Neural crest cell (in vitro differentiated cells): ENCODE measurements around the gene ADGRG6. TPM values are rescaled to one million over a fixed set of nuclear protein-coding genes. Genes with fewer than 3 reads are reported as not detected.

Source experiments
- DNase-seq: peaks from one replicate; pipeline ENCODE4 v3.0.0; 2021; ENCODE audit warnings: low read depth, mixed read lengths, low spot score
- H3K27ac Mint-ChIP-seq: one replicate; pipeline ENCODE4 v1.8.0; 2021; ENCODE audit warnings: mild to moderate bottlenecking, mixed read lengths; ENCODE audit not compliant: unreplicated experiment
- H3K27me3 Mint-ChIP-seq: 2 replicates; pipeline ENCODE4 v1.8.0; 2021; ENCODE audit warnings: low read depth, mild to moderate bottlenecking, mixed read lengths
- H3K36me3 Mint-ChIP-seq: 2 replicates; pipeline ENCODE4 v1.8.0; 2021; ENCODE audit warnings: low read depth, mild to moderate bottlenecking, mixed read lengths
- H3K4me1 Mint-ChIP-seq: 2 replicates; pipeline ENCODE4 v1.8.0; 2021; ENCODE audit warnings: mixed read lengths
- H3K4me3 Mint-ChIP-seq: one replicate; pipeline ENCODE4 v1.8.0; 2021; ENCODE audit warnings: mild to moderate bottlenecking, mixed read lengths
- H3K9me3 Mint-ChIP-seq: 2 replicates; pipeline ENCODE4 v1.8.0; 2021; ENCODE audit warnings: mixed read lengths
- CTCF ChIP-seq: fragments of 200-600 bp; sonication (generic); conservative IDR thresholded peaks from 2 replicates; pipeline ENCODE4 v1.5.0; 2021; ENCODE audit warnings: antibody characterized with exemption, mild to moderate bottlenecking
- total RNA-seq: library from RNA; stranded (reverse); gene quantifications from 2 replicates; pipeline ENCODE4 v1.2.1, GENCODE V29; 2021

The ADGRG6 gene
- total RNA-seq, 1 donor from 2014 or later: 78.9 TPM

GRCh38 chr6:142303176-142303533, 1.3 kb downstream of the ADGRG6 start:
- Mint-ChIP-seq H3K9me3 (no peaks in the 10 kb centered on the region), H3K27me3 (peaks cover 24% of the 10 kb centered on the region), H3K4me1 (peaks cover 55% of the 10 kb centered on the region), H3K27ac (peak overlapping the region; percentile 83), H3K4me3 (peak overlapping the region; percentile 94), H3K36me3 (no peaks in the 10 kb centered on the region)
- TF ChIP-seq CTCF: no peak
- no peak for DNase-seq

GRCh38 chr6:142304241-142304640, 2.4 kb downstream of the ADGRG6 start:
- Mint-ChIP-seq H3K27ac (no peak overlapping the region), H3K4me3 (peak overlapping the region; percentile 94), H3K36me3 (no peaks in the 10 kb centered on the region), H3K9me3 (no peaks in the 10 kb centered on the region), H3K4me1 (peaks cover 48% of the 10 kb centered on the region), H3K27me3 (peaks cover 24% of the 10 kb centered on the region)
- DNase-seq: no peak
- TF ChIP-seq CTCF: no peak

GRCh38 chr6:142306736-142307135, 4.9 kb downstream of the ADGRG6 start:
- H3K4me1 Mint-ChIP-seq: peaks cover 43% of the 10 kb centered on the region
- TF ChIP-seq CTCF: no peak
- H3K36me3 Mint-ChIP-seq: peaks cover 2% of the 10 kb centered on the region
- H3K4me3 Mint-ChIP-seq: peak overlapping the region; percentile 66
- H3K27ac Mint-ChIP-seq: peak overlapping the region; percentile 8
- DNase-seq: no peak
- peaks cover 16% of the 10 kb centered on the region for H3K27me3 Mint-ChIP-seq
- H3K9me3 Mint-ChIP-seq: no peaks in the 10 kb centered on the region

GRCh38 chr6:142307963-142308748, 6.3 kb downstream of the ADGRG6 start:
- Mint-ChIP-seq H3K4me3 (no peak overlapping the region), H3K4me1 (peaks cover 39% of the 10 kb centered on the region), H3K27me3 (peaks cover 3% of the 10 kb centered on the region), H3K9me3 (no peaks in the 10 kb centered on the region), H3K27ac (no peak overlapping the region), H3K36me3 (peaks cover 4% of the 10 kb centered on the region)
- DNase-seq: no peak
- no peak for TF ChIP-seq CTCF

DNA sequence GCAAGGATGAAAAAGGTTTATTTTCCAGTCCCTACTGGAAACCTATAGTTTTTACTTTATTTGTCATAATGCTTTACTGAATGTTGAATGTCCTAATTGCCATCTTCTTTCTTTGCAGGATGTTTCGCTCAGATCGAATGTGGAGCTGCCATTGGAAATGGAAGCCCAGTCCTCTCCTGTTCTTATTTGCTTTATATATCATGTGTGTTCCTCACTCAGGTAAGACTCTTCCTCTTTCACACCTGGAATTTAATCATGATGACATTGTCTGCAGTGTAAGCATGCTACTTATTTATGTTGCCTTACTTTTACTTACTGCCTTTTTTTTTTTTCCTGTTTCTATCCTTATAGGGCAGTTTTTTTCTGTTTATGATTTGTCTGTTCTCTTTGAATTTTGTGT, 7.6 kb downstream of the ADGRG6 start:
- Mint-ChIP-seq H3K9me3 (no peaks in the 10 kb centered on the region), H3K36me3 (peaks cover 4% of the 10 kb centered on the region), H3K4me3 (no peak overlapping the region), H3K27ac (no peak overlapping the region), H3K27me3 (no peaks in the 10 kb centered on the region), H3K4me1 (peaks cover 39% of the 10 kb centered on the region)
- no peak for TF ChIP-seq CTCF
- no peak for DNase-seq
